ENCODE data around the gene SPIC.
"Not testable (repeated sequence)": the region's sequence is repeated elsewhere in the genome, so short reads cannot be mapped to it uniquely, and the experiment has no call there.

The SPIC gene

GRCh38 chr12:101474711-101475386 lies at the start of gene SPIC:
Gene SPIC, plus strand, starts transcription at chr12:101475336. Its CDS starts 1,569 bp downstream, at chr12:101476905.
- no peak for DNase-seq (ENCODE audit: low read depth in 2 of 2)

- no peak for DNase-seq (ENCODE audit: low read depth in 2 of 2)
Measured at GRCh38 chr12:101430456-101430855, 44.7 kb upstream of the SPIC start.

- DNase-seq (ENCODE audit: low read depth in 2 of 2): no peak
Measured at GRCh38 chr12:101436136-101436535, 39.0 kb upstream of the SPIC start.

- no peak for DNase-seq (ENCODE audit: low read depth in 2 of 2)
Measured at GRCh38 chr12:101439236-101439635, 35.9 kb upstream of the SPIC start.

DNA sequence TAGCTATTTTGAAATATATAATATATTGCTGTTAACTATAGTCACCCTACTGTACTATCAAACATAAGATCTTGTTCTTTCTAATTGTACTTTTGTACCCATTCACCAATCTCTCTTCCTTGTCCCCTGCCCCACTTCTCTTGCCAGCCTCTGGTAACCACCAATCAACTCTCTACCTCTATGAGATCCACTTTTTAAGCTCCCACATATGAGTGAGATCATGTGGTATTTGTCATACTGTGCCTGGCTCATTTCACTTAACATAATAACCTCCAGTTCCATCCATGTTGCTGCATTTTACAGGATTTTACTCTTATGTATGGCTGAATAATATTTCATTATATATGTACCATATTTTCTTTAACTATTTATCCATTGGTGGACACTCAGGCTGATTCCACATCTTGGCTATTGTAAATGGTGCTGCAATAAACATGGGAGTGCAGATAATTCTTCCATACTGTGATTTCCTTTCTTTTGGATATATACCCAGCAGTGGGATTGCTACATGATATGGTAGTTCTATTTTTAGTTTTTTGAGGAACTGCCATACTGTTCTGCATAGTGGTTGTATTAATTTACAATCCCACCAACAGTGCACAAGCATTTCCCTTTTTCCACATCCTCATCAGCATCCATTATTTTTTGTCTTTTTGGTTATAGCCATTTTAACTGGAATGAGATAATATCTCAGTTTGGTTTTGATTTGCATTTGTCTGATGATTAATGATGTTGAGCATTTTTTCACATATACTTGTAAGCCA lies 33.5 kb upstream of the SPIC start:
- no peak for DNase-seq (ENCODE audit: low read depth in 2 of 2)

DNA sequence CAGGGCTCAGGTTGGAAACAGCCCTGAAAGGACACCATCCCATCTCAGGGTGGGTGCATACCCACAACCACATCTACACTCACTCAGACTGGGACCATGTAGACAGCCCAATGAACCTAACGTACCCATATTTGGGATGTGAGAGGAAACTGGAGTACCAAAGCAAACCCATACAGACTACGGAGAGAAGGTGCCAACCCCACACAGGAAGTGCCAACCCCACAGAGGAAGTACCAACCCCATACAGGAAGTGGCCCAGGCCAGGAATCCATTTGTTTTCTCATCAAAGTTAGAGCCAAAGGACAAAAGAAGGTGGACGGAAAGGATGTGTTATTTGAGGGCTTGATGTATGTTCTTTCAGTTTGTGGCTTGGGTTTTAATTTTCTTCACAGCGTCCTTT lies 19.5 kb upstream of the SPIC start:
- DNase-seq (ENCODE audit: low read depth in 2 of 2): peak in 1 of 2 donors; percentile 0

GRCh38 chr12:101459642-101460346 lies 15.3 kb upstream of the SPIC start:
- no peak for DNase-seq (ENCODE audit: low read depth in 2 of 2)

DNA sequence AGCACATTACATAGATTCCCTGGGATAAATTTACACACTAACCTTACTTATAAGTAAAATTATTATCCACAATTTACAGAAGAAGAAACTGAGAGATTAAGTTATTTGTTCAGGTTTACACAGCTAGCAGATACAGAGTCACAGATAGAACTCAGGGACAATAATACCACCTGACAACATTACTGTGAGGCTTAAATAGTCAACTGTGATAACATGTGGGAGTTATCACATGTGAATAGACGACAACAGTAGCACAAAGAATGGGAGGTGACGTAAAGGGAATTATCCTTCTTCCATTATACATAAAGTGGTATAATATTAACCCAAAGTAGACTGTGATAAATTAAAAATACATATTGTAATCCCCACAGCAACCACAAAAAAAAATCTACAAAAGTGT lies 6.2 kb upstream of the SPIC start:
- DNase-seq (ENCODE audit: low read depth in 2 of 2): no peak

DNA sequence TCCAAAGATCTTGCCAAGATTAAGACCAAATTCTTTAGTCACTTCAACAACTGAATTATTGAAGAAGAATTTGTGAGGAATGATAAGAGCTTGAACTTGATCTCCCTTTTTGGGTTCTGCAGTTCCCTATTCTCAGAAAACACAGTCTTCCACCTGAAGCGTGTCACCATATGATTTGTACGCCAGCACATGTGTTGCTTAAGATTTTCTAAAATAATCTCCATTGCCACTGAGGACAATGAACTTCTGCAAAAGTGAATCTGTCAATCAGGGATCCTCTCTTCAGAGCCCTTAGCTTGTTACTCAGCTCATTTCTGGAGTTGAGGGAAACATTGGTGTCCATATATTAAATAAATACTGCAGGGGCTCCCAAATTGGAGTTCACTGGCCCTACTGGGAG lies 4.2 kb upstream of the SPIC start:
- DNase-seq (ENCODE audit: low read depth in 2 of 2): no peak

- not testable (repeated sequence) for DNase-seq (ENCODE audit: low read depth in 2 of 2)
Measured at GRCh38 chr12:101471878-101472277, 3.3 kb upstream of the SPIC start.

- no peak for DNase-seq (ENCODE audit: low read depth in 2 of 2)
Measured at GRCh38 chr12:101474248-101474647, 888 bp upstream of the SPIC start.

DNA sequence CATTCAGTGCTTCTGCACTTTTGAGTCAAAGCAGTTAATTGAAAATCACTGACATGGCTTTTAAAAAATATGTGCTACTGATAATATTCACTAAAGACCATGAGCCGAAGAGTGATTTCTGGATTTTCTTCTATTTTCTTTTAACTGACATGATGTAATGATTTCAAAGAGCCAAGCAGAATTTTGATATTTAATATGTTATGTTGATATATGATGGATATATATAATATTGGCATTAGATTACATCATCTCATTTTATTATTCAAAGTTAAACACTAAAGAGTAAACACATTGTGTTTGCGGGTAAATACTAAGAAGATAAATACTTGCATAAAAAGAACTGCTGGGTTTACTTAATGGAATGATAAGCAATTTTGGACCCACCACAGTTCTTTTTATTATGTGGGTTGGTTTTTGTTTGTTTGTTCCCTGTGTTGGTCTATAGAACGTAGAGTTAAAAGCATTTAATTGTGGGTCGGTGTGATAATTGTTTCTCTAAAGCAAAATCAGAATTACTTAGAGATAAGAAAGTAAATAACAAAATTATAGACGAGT lies 692 bp downstream of the SPIC start:
- DNase-seq (ENCODE audit: low read depth in 2 of 2): no peak

- no peak for DNase-seq (ENCODE audit: low read depth in 2 of 2)
Measured at GRCh38 chr12:101480849-101481248, 5.7 kb downstream of the SPIC start.

DNA sequence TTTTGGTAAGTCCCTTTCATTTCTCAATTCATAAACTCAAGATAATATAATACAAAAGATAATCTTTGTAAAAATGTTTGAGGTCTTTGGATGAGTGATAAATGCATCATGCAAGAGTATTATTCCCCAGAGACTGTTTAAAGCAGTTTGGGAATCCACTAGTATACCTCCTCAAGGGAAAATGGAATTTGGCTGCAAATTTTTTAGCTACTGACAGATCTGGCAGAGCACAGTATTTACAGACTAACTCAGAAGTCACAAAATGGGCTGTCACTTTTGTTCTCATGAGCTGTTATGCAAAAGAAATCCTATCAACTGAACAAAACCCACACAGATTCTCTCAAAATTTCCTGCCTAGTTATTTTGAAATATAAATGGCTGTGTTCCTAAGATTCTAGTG lies 9.9 kb downstream of the SPIC start:
- no peak for DNase-seq (ENCODE audit: low read depth in 2 of 2)

- DNase-seq (ENCODE audit: low read depth in 2 of 2): no peak
Measured at GRCh38 chr12:101488469-101488868, 13.3 kb downstream of the SPIC start.

DNA sequence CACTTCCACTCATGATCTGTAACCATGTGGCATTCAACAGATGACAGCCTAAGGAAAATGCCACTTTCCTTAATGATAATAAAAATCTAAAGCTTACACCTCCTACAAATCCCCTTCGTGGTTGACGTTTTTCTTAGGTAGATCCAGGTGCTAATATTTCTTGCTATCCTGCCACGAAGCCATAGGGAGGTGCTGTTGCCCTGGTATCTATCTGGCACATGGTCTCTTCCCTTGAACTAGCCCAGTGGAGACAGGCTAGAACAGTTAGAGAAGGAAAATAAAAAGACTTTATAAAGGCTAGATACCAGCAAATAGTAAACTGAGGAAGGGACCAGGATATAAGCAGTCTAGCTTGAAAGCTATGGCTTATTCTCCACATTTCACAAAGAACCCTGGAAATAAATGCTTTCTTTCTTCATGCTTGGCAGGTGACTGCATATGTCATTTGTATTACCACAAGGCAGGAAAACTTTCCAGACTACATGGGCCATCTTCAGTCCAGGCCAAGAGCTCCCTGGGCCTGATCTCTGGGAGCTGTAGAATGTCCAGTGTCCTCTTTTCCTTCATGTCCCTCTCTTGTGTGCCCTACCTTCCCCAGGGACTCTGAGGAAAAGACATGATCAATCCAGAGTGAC lies 15.3 kb downstream of the SPIC start:
- DNase-seq (ENCODE audit: low read depth in 2 of 2): no peak

- no peak for DNase-seq (ENCODE audit: low read depth in 2 of 2)
Measured at GRCh38 chr12:101491329-101491728, 16.2 kb downstream of the SPIC start.

DNA sequence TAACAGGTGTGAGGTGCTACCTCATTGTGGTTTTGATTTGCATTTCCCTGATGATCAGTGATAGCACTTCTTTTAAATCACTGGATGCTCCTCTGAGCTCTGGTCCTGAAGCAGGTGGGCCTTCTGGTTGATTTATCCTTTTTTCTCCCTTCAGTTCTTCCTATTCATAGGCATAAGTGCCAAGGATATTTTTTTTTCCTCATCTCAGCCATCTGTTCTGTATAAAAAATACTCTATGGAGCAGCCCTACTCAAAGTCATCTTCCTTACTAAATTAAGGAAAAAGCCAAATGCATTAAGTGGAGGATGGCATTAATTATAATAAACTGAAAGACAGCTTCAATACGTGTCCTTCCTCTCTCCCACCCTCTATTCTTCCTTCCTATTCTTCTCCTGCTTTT lies 18.4 kb downstream of the SPIC start:
- DNase-seq (ENCODE audit: low read depth in 2 of 2): no peak

- DNase-seq (ENCODE audit: low read depth in 2 of 2): no peak
Measured at GRCh38 chr12:101498252-101498651, 23.1 kb downstream of the SPIC start.

- no peak for DNase-seq (ENCODE audit: low read depth in 2 of 2)
Measured at GRCh38 chr12:101501410-101501995, 26.4 kb downstream of the SPIC start.

GRCh38 chr12:101521136-101521535 lies 46.0 kb downstream of the SPIC start:
- DNase-seq (ENCODE audit: low read depth in 2 of 2): no peak

GRCh38 chr12:101527682-101528081 lies 52.5 kb downstream of the SPIC start:
- no peak for DNase-seq (ENCODE audit: low read depth in 2 of 2)
